K562 (cell line): ENCODE results near the gene KRTAP5-6. TPM values are rescaled to one million over a fixed set of nuclear protein-coding genes. Genes with fewer than 3 reads are reported as not detected.

Source experiments
- ATAC-seq: fragments of 200-7000 bp; cut with Tn5 transposase; 3 replicates; pipeline ENCODE4 v1.9.1; 2020; ENCODE audit warnings: moderate library complexity
- BruUV-seq: library from RNA; stranded (reverse); fragments of 400-500 nt; replicated peaks from 2 replicates; lab custom pipeline; 2021; lab: Mats Ljungman, UMichigan
- CTCF ChIA-PET: fragments of 300-600 bp; formaldehyde crosslinking; extraction: SDS; loops from one replicate; lab custom pipeline; 2021; ENCODE audit warnings: low intra/inter-chr PET ratio; lab: Yijun Ruan, JAX
- POLR2A ChIA-PET: fragments of 300-600, 350-650 bp; sonication (Branson Sonifier 250); formaldehyde crosslinking; extraction: SDS; loops from one replicate; lab custom pipeline; 2021; ENCODE audit warnings: antibody characterized with exemption, inconsistent platforms; lab: Yijun Ruan, JAX
- DNase-seq, 4 experiments: peaks; one replicate each; pipeline versions ENCODE4 v3.0.0 to v3.0.0-alpha.2; 2011 to 2018; ENCODE audit warnings: low spot score in 3 of 4, mixed read lengths in 3 of 4; ENCODE audit errors: extremely low read depth in 1 of 4
- FAIRE-seq: peaks from 2 replicates; lab custom pipeline; 2011; peaks lifted over from hg19 to GRCh38; lab: Jason Lieb, UNC
- H2AFZ ChIP-seq: 2 replicates; pipeline ENCODE4 v1.6.0; 2011; ENCODE audit warnings: low read depth, low read length, control low read depth, inconsistent platforms
- H3K27ac ChIP-seq: fragments of 200-600 bp; 3 replicates; pipeline ENCODE4 v1.8.0; 2011; ENCODE audit warnings: low read depth, mild to moderate bottlenecking, control low read depth, inconsistent platforms, low read length, moderate library complexity, mixed read lengths; ENCODE audit errors: extremely low read depth
- H3K27me3 ChIP-seq, 2 experiments: fragments of 300-600 bp in 1 of 2; 2 replicates in 1 of 2; 3 replicates in 1 of 2; pipeline versions ENCODE4 v1.6.0 to v1.8.0; 2011; ENCODE audit warnings: inconsistent platforms in 2 of 2, low read length in 2 of 2, mild to moderate bottlenecking in 1 of 2, mixed read lengths in 1 of 2, moderate library complexity in 1 of 2; ENCODE audit not compliant: control insufficient read depth in 2 of 2, insufficient read depth in 2 of 2
- H3K36me3 ChIP-seq: fragments of 300-600 bp; 3 replicates; pipeline ENCODE4 v1.8.0; 2011; ENCODE audit warnings: mild to moderate bottlenecking, low read length, inconsistent platforms; ENCODE audit not compliant: control insufficient read depth, insufficient read depth
- H3K4me1 ChIP-seq, 2 experiments: fragments of 200-600 bp in 1 of 2; replicated peaks in 1 of 2; 2 replicates in 1 of 2; 3 replicates in 1 of 2; pipeline versions ENCODE4 v1.5.1 to v1.8.0; 2011; ENCODE audit warnings: inconsistent platforms in 2 of 2, low read length in 2 of 2, mild to moderate bottlenecking in 1 of 2, mixed read lengths in 1 of 2, moderate library complexity in 1 of 2; ENCODE audit not compliant: control insufficient read depth in 2 of 2, insufficient read depth in 2 of 2
- H3K4me2 ChIP-seq: 2 replicates; pipeline ENCODE4 v1.6.1; 2011; ENCODE audit warnings: low read length, control low read depth, inconsistent platforms, mixed read lengths; ENCODE audit not compliant: insufficient read depth
- H3K4me3 ChIP-seq: fragments of 200-600 bp; sonication (generic), shearing (Covaris generic); 2 replicates; pipeline ENCODE4 v1.5.1; 2016; ENCODE audit warnings: control low read depth, inconsistent platforms
- H3K79me2 ChIP-seq: fragments of 200-600 bp; 3 replicates; pipeline ENCODE4 v1.8.0; 2011; ENCODE audit warnings: low read length, inconsistent platforms; ENCODE audit not compliant: control insufficient read depth, insufficient read depth
- H3K9ac ChIP-seq, 2 experiments: 2 replicates each; pipeline versions ENCODE4 v1.6.0 to v1.6.1; 2011; ENCODE audit warnings: low read depth in 2 of 2, low read length in 2 of 2, control low read depth in 1 of 2, inconsistent platforms in 1 of 2, mild to moderate bottlenecking in 1 of 2, mixed read lengths in 1 of 2; ENCODE audit not compliant: insufficient read depth in 1 of 2
- H3K9me1 ChIP-seq: one replicate; pipeline ENCODE4 v1.6.0; 2011; ENCODE audit warnings: inconsistent platforms, mild to moderate bottlenecking, low read length, moderate library complexity; ENCODE audit not compliant: control insufficient read depth, insufficient read depth
- H3K9me3 ChIP-seq: replicated peaks from 2 replicates; pipeline ENCODE4 v1.5.1; 2011; ENCODE audit warnings: low read depth, low read length, inconsistent platforms; ENCODE audit not compliant: control insufficient read depth, insufficient read depth
- H4K20me1 ChIP-seq: replicated peaks from 2 replicates; pipeline ENCODE4 v1.6.1; 2011; ENCODE audit warnings: low read length, inconsistent platforms, mixed read lengths; ENCODE audit not compliant: control insufficient read depth, insufficient read depth
- DEAF1 ChIP-seq: fragments of 450-650 bp; formaldehyde crosslinking; IDR thresholded peaks from 2 replicates; pipeline ENCODE4 v1.4.0; 2020; ENCODE audit warnings: mild to moderate bottlenecking, moderate library complexity
- YBX1 ChIP-seq: fragments of 450-650 bp; IDR thresholded peaks from 2 replicates; pipeline ENCODE4 v1.7.1; 2016; ENCODE audit warnings: mild to moderate bottlenecking
- WGBS: fragments of 100-300 bp; shearing (Covaris generic); methylation state at CpG from one replicate; pipeline ENCODE4 v1.1.6; 2016; ENCODE audit warnings: low coverage, mixed read lengths; ENCODE audit not compliant: insufficient coverage; ENCODE audit errors: missing lambda C conversion rate; 5-methylcytosine and 5-hydroxymethylcytosine counted together
- in situ Hi-C: fragments of 300-500 bp; cut with MboI; formaldehyde crosslinking; loops from 4 replicates; pipeline ENCODE4 v1.15.0; 2018; ENCODE audit warnings: inconsistent platforms, mixed read lengths
- intact Hi-C: fragments of 100-400 bp; cut with micrococcal nuclease; formaldehyde crosslinking; loops from 2 replicates; pipeline ENCODE4 v1.14.2; 2022
- polyA plus RNA-seq, 8 experiments: library from polyadenylated mRNA; depleted of rRNA in 4 of 8; stranded (reverse) in 5 of 8; unstranded in 3 of 8; fragments of >200 nt; fragmentation: Nextera tagmentation in 2 of 8; fragmentation: Illumina TruSeq in 1 of 8; extraction: Ambion mirVana in 2 of 8; extraction: Trizol in 1 of 8; gene quantifications; 2 replicates each; pipeline versions ENCODE4 v1.2.1 to v1.2.3, GENCODE V29; 2011 to 2014; ENCODE audit warnings: inconsistent platforms in 1 of 8, missing spikeins in 1 of 8
- total RNA-seq, 7 experiments: library from RNA; depleted of rRNA in 6 of 7; stranded (reverse); fragments of >200 nt in 6 of 7; fragmentation: Illumina TruSeq in 2 of 7; extraction: Trizol in 2 of 7; gene quantifications; 2 replicates each; pipeline versions ENCODE4 v1.2.1 to v1.2.3, GENCODE V29; 2011 to 2021; ENCODE audit warnings: low replicate concordance in 1 of 7

Gene KRTAP5-6
- total and polyA plus RNA-seq, 9 of the 15 experiments (the other 6 are each of a cell fraction or from before 2014, with no cell fraction given) = not detected

GRCh38 chr11:1692708-1693326 lies 4.2 kb upstream of the KRTAP5-6 start:
- ATAC-seq = no peak
- in situ Hi-C loops = loop anchor here (5.0 to 25.0 kb wide), 3 partner anchors 36 to 462 kb away; no protein-coding TSS in a partner anchor
- WGBS = 2% methylated on average over 20 of the region's 20 CpGs
- no peak overlapping the region for H2AFZ ChIP-seq
- H3K4me3 ChIP-seq = no peak overlapping the region
- no peak for DNase-seq
- CTCF ChIA-PET = interaction anchor here (0.6 to 3.4 kb wide), 10 partner anchors 40 to 1051 kb away, joined by 3 to 77 read pairs (median 4); partner anchors contain the start of gene SYT8
- H3K9me3 ChIP-seq = no peaks in the 10 kb centered on the region
- TF ChIP-seq YBX1 (no peak), DEAF1 (CRISPR knock-in tag) (peak; percentile 35; the same call in 1 of the 2 replicates)
- TF ChIP-seq, all 486 proteins: peak for 1
- intact Hi-C loops = loop anchor here (5.0 kb wide), 2 partner anchors 41 to 184 kb away; no protein-coding TSS in a partner anchor
- Histone ChIP-seq H3K27me3 (peaks cover 7 to 63% of the 10 kb centered on the region in 2 experiments; a peak in 3 of 5 replicates), H3K27ac (no peak overlapping the region), H3K4me1 (peaks cover 0 to 16% of the 10 kb centered on the region in 2 experiments; a peak in 2 of 5 replicates), H3K79me2 (no peaks in the 10 kb centered on the region), H4K20me1 (peaks cover 5% of the 10 kb centered on the region; the same call in 1 of the 2 replicates), H3K4me2 (no peak overlapping the region), H3K9ac (no peak overlapping the region), H3K9me1 (no peaks in the 10 kb centered on the region), H3K36me3 (no peaks in the 10 kb centered on the region)
- no peak for FAIRE-seq
- BruUV-seq = no TSS peak
- POLR2A ChIA-PET = interaction anchor here (0.7 kb wide), 1 partner anchor 129 kb away, joined by 3 read pairs; no protein-coding TSS in a partner anchor
